ENCODE measurements around the gene TEX11.

GRCh38 chrX:70527610-70528345, 380.7 kb downstream of the TEX11 start:
- TF ChIP-seq GABPA (IDR thresholded peaks at IDR 0.05; ENCODE audit: low read depth) (no peak), CTCF (IDR thresholded peaks at IDR 0.05; ENCODE audit: insufficient read depth, low read length) (no peak), REST (IDR thresholded peaks at IDR 0.05; ENCODE audit: insufficient replicate concordance, low read depth) (no peak)

All from HL-60 (cell line).